ENCODE data around the gene TBC1D9.

- TF ChIP-seq CTCF (IDR thresholded peaks at IDR 0.05) = no peak
- TF ChIP-seq REST (IDR thresholded peaks at IDR 0.05; ENCODE audit: insufficient read depth in 1 of 2, low read depth in 2 of 2, low read length in 1 of 2) = no peak
- no peak for TF ChIP-seq SIN3A (IDR thresholded peaks at IDR 0.05; ENCODE audit: borderline replicate concordance, insufficient read depth, low read depth, low read length)
Measured at GRCh38 chr4:140579278-140579677, 176.9 kb downstream of the TBC1D9 start.
